Stomach (tissue), 9 donors: ENCODE data around the gene RDH5. TPM values are rescaled to one million over a fixed set of nuclear protein-coding genes. Genes with fewer than 3 reads are reported as not detected.
A peak's percentile ranks its signal among the peaks of the same experiment; 100 is the strongest.

Experiments
- DNase-seq, 2 donors: peaks; one replicate each; pipeline versions ENCODE4 v3.0.0 to v3.0.0-alpha.2; 2013 to 2019
- H3K27ac ChIP-seq, 5 donors: fragments of 200-600 bp in 4 of 5; sonication (generic) in 4 of 5; one replicate each; pipeline ENCODE4 v1.5.1; 2013 to 2019; ENCODE audit warnings: mild to moderate bottlenecking in 1 of 5, moderate library complexity in 1 of 5
- H3K27me3 ChIP-seq, 3 donors: fragments of 200-600 bp; sonication (generic); one replicate each; pipeline ENCODE4 v1.5.1; 2017 to 2019; ENCODE audit warnings: mixed run types in 1 of 3
- H3K36me3 ChIP-seq, 4 donors: fragments of 200-600 bp; sonication (generic); 1 replicate in 3 of 4; 2 replicates in 1 of 4; pipeline ENCODE4 v1.5.1; 2016 to 2019
- H3K4me1 ChIP-seq, 4 donors: fragments of 200-600 bp; sonication (generic); one replicate each; pipeline ENCODE4 v1.5.1; 2016 to 2019
- H3K4me3 ChIP-seq, 4 donors: fragments of 200-600 bp; sonication (generic) in 3 of 4; one replicate each; pipeline ENCODE4 v1.5.1; 2016 to 2019; ENCODE audit warnings: mild to moderate bottlenecking in 1 of 4
- H3K9me3 ChIP-seq, 4 donors: fragments of 200-600 bp; sonication (generic); one replicate each; pipeline ENCODE4 v1.5.1; 2016 to 2019
- EP300 ChIP-seq: sonication (generic); formaldehyde crosslinking; IDR thresholded peaks from one replicate; pipeline ENCODE4 v1.6.1; 2017; ENCODE audit warnings: antibody characterized with exemption
- POLR2A ChIP-seq, 4 donors: fragments of 450-650 bp; IDR thresholded peaks; one replicate each; pipeline ENCODE4 v1.6.1; 2016; ENCODE audit warnings: antibody characterized with exemption in 4 of 4, control low read depth in 2 of 4, mild to moderate bottlenecking in 1 of 4, moderate library complexity in 1 of 4
- POLR2AphosphoS5 ChIP-seq, 3 donors: sonication (generic); formaldehyde crosslinking; IDR thresholded peaks; one replicate each; pipeline ENCODE4 v1.6.1; 2016; ENCODE audit warnings: antibody characterized with exemption in 3 of 3
- WGBS, 5 donors: extraction: QIAGEN DNeasy Blood & Tissue Kit in 3 of 5; methylation state at CpG; one replicate each; pipeline versions ENCODE4 v1.1.5 to v1.1.7; 2013 to 2018; 5-methylcytosine and 5-hydroxymethylcytosine counted together
- intact Hi-C: fragments of 100-400 bp; cut with DNase I; formaldehyde crosslinking; loops from one replicate; pipeline ENCODE4 v1.15.1; 2023; ENCODE audit warnings: low total_unique reads
- polyA plus RNA-seq, 3 donors: library from polyadenylated mRNA; stranded (reverse); fragments of 200-250 nt; gene quantifications; one replicate each; pipeline ENCODE4 v1.2.3, GENCODE V29; 2013
- total RNA-seq, 5 donors: library from RNA; depleted of rRNA; stranded (reverse); fragments of >200 nt; gene quantifications; one replicate each; pipeline versions ENCODE4 v1.1.0 to v1.2.3, GENCODE V29; 2014 to 2016
- TF ChIP-seq, protein P1 (sequence below), 7 experiments: fragments of 450-650 bp in 4 of 7; fragments of 200-600 bp in 3 of 7; sonication (generic) in 3 of 7; IDR thresholded peaks; one replicate each; pipeline ENCODE4 v1.5.1; 2016 to 2019; ENCODE audit warnings: antibody characterized with exemption in 7 of 7, control low read depth in 2 of 7, mild to moderate bottlenecking in 1 of 7
- donor health status: healthy with polysubstance abuse.
- donor health status: Bipolar disorder and iron deficiency.
- donor health status: healthy.

The RDH5 gene
- total and polyA plus RNA-seq, 8 donors: 3.2 to 41.2 (median 10.1) TPM

DNA sequence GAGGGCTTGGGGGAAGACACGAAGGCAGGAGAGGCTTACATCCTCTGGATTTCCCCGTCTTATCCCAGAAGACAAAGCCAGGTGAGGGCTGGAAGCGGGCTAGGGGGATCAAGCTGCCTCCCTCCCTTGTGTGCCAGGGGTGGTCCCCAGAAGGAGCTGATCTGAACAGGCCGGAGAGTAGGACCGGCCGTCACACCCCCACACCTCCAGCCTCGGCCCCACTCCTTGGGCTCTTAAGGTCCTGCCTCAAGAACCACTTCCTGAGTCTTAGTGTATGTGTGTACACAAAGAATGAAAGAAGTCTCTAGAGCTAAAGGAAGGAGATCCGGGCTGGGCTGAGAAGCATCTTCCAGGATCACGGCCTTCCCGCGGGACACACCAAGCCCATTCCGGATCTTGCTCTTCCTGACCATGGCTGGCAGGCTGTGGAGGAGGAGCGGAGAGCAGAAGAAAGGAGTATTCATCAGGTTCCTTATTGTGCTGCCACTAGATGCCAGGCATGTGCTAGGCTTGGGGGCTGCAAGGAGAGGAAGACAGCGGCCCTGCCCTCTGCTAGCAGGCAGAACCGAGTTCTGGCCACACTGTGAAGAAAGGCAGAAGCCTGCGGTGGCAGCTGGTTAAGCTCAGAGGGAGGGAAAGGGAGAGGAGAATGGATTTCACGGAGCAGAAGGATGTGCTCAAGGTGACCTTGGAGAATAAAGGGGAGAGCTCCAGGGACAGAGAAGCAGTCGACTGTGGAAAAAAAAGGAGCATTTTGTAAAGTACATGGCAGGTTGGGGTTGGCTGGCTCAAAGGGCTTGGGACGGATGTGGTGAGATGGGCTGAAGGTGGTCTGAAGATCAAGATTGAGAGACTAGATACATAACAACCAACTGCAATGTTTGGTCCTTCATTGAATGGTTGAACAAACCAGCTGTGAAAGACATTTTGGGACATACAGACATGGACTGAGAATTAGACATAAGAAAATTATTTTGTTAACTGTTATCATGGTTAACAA is 9.9 kb downstream of the RDH5 start:
- no peaks in the 10 kb centered on the region for H3K27me3 ChIP-seq
- TF ChIP-seq POLR2AphosphoS5 (IDR thresholded peaks at IDR 0.05) (peak in 1 of 3 donors; percentile 19), POLR2A (IDR thresholded peaks at IDR 0.05) (peak in 1 of 4 donors; percentile 2), EP300 (no peak)
- TF ChIP-seq, protein P1, sequence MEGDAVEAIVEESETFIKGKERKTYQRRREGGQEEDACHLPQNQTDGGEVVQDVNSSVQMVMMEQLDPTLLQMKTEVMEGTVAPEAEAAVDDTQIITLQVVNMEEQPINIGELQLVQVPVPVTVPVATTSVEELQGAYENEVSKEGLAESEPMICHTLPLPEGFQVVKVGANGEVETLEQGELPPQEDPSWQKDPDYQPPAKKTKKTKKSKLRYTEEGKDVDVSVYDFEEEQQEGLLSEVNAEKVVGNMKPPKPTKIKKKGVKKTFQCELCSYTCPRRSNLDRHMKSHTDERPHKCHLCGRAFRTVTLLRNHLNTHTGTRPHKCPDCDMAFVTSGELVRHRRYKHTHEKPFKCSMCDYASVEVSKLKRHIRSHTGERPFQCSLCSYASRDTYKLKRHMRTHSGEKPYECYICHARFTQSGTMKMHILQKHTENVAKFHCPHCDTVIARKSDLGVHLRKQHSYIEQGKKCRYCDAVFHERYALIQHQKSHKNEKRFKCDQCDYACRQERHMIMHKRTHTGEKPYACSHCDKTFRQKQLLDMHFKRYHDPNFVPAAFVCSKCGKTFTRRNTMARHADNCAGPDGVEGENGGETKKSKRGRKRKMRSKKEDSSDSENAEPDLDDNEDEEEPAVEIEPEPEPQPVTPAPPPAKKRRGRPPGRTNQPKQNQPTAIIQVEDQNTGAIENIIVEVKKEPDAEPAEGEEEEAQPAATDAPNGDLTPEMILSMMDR (IDR thresholded peaks at IDR 0.05): no peak
- H3K4me3 ChIP-seq: peak overlapping the region; percentile 75 to 96 (median 91)
- DNase-seq: peak in 1 of 2 donors; percentile 83
- peaks cover 20 to 22% (median 21%) of the 10 kb centered on the region in 4 donors for H3K36me3 ChIP-seq
- peak overlapping the region; percentile 94 to 100 (median 99) for H3K27ac ChIP-seq
- H3K4me1 ChIP-seq: peaks cover 38 to 48% (median 44%) of the 10 kb centered on the region in 4 donors
- intact Hi-C loops: no loop called here
- WGBS, 5 donors: 5 to 7% (median 6%) methylated on average over 14 to 19 of the region's 19 CpGs
- H3K9me3 ChIP-seq: no peaks in the 10 kb centered on the region

DNA sequence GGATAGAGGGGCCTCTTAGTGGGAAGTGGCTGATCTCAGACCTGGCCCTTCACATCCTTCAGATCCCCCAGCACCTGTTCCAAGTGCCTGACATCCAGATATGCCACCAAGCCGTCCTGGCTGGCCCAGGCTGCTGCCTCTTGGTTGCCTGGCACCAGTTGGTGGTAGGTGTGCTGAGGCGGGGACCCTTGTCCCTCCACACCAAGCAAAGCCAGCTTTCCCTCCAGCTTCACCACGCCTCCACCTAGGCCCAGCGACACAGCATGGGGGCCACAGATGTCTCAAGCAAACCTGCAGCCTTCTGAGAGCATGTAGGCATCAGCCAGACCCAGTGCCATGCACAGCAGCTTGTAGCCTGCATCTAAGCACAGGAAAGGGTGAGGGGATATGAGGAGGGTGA is 12.1 kb downstream of the RDH5 start:
- H3K4me1 ChIP-seq: peaks cover 18 to 33% (median 29%) of the 10 kb centered on the region in 4 donors
- intact Hi-C loops: no loop called here
- H3K27ac ChIP-seq: no peak overlapping the region
- peaks cover 0 to under 1% (median 0%) of the 10 kb centered on the region in 4 donors for H3K36me3 ChIP-seq
- no peak for DNase-seq
- WGBS, 5 donors: 70 to 83% (median 76%) methylated on average over 4 of the region's 4 CpGs
- no peaks in the 10 kb centered on the region for H3K9me3 ChIP-seq
- no peak for TF ChIP-seq EP300
- TF ChIP-seq, protein P1 (IDR thresholded peaks at IDR 0.05): no peak
- no peak for TF ChIP-seq POLR2AphosphoS5 (IDR thresholded peaks at IDR 0.05)
- no peak for TF ChIP-seq POLR2A (IDR thresholded peaks at IDR 0.05)
- no peak overlapping the region for H3K4me3 ChIP-seq
- H3K27me3 ChIP-seq: no peaks in the 10 kb centered on the region

DNA sequence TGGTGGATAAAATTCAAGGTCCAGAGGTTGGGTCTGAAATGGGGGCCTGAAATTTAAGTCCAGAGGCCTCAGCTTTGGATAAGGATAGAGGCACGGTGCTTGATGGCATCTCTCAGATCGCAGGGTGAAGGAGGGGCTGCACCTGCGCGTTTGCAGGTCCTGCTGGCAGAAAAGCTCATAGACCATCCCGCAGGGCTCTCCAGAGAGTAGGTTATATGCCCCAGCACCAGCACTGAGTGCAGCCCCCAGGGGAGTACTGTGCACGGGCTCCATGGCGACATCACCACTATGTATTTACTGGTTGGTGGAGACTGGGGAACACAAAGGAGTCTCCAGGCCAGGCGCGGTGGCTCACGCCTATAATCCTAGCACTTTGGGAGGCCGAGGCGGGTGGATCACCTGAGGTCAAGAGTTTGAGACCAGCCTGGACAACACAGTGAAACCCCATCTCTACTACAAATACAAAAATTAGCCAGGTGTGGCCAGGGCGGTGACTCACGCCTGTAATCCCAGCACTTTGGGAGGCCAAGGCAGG is 12.9 kb downstream of the RDH5 start:
- Histone ChIP-seq H3K9me3 (no peaks in the 10 kb centered on the region), H3K4me3 (no peak overlapping the region), H3K27me3 (no peaks in the 10 kb centered on the region), H3K4me1 (peaks cover 19 to 35% (median 29%) of the 10 kb centered on the region in 4 donors), H3K36me3 (no peaks in the 10 kb centered on the region), H3K27ac (no peak overlapping the region)
- WGBS, 5 donors: 85 to 93% (median 89%) methylated on average over 14 of the region's 14 CpGs
- TF ChIP-seq, protein P1 (IDR thresholded peaks at IDR 0.05): no peak
- no peak for TF ChIP-seq POLR2A (IDR thresholded peaks at IDR 0.05)
- TF ChIP-seq POLR2AphosphoS5 (IDR thresholded peaks at IDR 0.05): no peak
- no peak for TF ChIP-seq EP300
- intact Hi-C loops: no loop called here
- no peak for DNase-seq

DNA sequence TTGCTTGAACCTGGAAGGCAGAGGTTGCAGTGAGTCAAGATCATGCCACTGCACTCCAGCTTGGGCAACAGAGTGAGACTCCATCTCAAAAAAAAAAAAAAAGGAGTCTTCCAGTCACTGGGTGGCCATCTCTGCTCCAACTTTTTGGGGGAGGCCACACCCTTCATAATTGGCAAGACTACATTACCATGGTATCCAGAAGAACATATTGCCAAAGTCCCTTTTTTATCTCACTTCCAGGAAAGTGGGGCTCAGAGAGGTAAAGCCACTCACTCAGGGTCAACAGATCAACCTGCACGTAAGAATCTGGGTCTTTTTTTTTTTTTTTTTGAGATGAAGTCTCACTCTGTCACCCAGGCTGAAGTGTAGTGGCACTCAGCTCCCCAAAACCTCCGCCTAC is 13.7 kb downstream of the RDH5 start:
- intact Hi-C loops: no loop called here

More for the DNA sequence above, 13.7 kb downstream of the RDH5 start:
- no peak overlapping the region for H3K27ac ChIP-seq
- no peaks in the 10 kb centered on the region for H3K36me3 ChIP-seq
- no peaks in the 10 kb centered on the region for H3K27me3 ChIP-seq
- no peak overlapping the region for H3K4me3 ChIP-seq
- DNase-seq: no peak
- WGBS, 5 donors: 64 to 81% (median 71%) methylated on average over 2 of the region's 2 CpGs
- TF ChIP-seq POLR2AphosphoS5 (IDR thresholded peaks at IDR 0.05): no peak
- TF ChIP-seq, protein P1 (IDR thresholded peaks at IDR 0.05): no peak
- TF ChIP-seq POLR2A (IDR thresholded peaks at IDR 0.05): no peak
- no peak for TF ChIP-seq EP300
- no peaks in the 10 kb centered on the region for H3K9me3 ChIP-seq
- peaks cover 23 to 41% (median 36%) of the 10 kb centered on the region in 4 donors for H3K4me1 ChIP-seq
